ENCODE data around the gene PKMYT1.

PKMYT1 gene

DNA sequence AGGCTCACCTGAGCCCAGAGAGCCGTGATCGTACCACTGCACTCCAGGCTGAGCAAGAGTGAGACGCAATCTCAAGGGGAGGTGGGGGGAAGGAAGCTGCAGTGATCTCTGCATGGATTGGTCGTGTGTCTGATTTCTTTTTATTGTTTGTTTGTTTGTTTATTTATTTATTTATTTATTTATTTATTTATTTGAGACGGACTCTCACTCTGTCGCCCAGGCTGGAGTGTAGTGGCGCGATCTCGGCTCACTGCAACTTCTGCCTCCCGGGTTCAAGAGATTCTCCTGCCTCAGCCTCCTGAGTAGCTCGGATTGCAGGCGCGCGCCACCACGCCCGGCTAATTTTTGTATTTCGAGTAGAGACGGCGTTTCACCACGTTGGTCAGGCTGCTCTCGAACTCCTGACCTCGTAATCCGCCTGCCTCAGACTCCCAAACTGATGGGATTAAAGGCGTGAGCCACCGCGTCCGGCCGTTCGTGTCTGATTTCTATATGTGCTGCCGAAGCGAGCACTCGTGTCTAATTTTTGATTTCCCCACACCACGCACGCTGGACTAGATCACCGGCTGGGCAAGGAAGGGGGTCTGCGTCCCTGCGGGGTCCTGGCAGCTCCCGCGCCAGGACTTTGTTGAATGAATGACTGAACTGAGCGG is 39.5 kb upstream of the PKMYT1 start:
- DNase-seq: no peak

- peak; percentile 64 for DNase-seq
These were observed 37.7 kb upstream of the PKMYT1 start, which contains the start of gene CLDN6 for GRCh38 chr16:3017794-3018506. Gene CLDN6 (minus strand): TSS chr16:3018183. CDS start chr16:3016021, 2,162 bp downstream.

DNA sequence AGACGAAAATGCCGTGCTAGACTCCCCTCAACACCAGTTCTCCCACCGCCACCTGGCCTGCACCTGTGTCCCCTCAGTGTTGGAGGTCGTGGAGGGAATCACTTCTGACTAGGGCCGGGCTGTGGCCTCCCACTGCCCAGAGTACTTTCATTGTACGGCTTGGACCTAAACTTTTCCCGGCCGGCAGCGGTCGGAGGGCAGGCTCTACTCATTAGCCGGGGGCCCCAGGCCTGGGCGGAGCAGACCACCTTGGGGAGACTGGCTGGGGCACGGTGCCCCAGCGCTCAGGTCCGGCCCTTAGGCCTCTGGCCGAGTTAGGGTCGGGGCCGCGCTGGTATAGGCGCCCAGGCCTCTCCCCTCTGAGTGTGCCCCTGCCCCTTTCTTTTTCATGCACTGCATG is 37.1 kb upstream of the PKMYT1 start:
- DNase-seq: no peak

GRCh38 chr16:3015865-3016521 is 35.7 kb upstream of the PKMYT1 start:
- DNase-seq: no peak

DNA sequence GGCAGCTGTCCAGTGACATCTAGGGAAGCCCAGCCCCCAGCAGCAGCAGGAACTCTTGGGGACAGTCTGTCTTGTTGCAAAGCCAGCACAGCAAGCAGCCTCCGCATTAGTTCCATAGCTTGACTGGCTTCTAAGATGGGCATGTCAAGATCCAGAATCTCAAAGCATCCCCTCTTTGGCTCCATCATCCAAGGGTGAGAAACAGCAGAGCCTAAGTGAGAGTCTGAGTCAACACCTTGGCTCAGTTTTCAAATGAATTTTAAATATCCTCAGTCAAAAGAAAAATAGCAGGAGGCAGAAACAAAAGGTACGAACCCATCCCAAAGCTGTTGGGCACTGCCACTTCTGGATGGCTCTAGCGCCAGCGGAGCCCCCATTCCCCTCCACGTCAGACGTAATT is 34.7 kb upstream of the PKMYT1 start:
- DNase-seq: no peak

GRCh38 chr16:3013998-3014690 is 33.9 kb upstream of the PKMYT1 start:
- no peak for DNase-seq

GRCh38 chr16:3013491-3013951 is 33.3 kb upstream of the PKMYT1 start:
- DNase-seq: no peak

- peak; percentile 53 for DNase-seq
These were observed 32.7 kb upstream of the PKMYT1 start, which contains the start of gene CLDN9 for GRCh38 chr16:3012828-3013420. Gene CLDN9 (plus strand): TSS chr16:3012923. CDS start chr16:3013363, 440 bp downstream.

- no peak for DNase-seq
These were observed 32.0 kb upstream of the PKMYT1 start for GRCh38 chr16:3012246-3012645.

DNA sequence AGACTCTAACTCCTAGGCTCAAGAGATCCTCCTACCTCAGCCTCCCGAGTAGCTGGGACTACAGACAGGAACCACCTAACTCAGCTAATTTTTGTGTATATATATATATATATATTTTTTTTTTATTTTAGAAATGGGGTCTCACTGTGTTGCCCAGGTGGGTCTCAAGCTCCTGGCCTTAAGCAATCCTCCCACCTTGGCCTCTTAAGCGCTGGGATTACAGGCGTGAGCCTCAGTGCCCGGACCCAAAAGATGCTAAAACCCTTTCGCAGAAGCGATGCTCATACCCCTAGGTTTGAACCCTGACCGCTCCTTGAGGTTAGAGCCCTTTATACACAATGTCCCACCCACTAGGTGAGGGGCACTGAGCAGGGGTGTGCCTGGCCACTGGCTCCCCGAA is 30.3 kb upstream of the PKMYT1 start:
- DNase-seq: no peak

DNA sequence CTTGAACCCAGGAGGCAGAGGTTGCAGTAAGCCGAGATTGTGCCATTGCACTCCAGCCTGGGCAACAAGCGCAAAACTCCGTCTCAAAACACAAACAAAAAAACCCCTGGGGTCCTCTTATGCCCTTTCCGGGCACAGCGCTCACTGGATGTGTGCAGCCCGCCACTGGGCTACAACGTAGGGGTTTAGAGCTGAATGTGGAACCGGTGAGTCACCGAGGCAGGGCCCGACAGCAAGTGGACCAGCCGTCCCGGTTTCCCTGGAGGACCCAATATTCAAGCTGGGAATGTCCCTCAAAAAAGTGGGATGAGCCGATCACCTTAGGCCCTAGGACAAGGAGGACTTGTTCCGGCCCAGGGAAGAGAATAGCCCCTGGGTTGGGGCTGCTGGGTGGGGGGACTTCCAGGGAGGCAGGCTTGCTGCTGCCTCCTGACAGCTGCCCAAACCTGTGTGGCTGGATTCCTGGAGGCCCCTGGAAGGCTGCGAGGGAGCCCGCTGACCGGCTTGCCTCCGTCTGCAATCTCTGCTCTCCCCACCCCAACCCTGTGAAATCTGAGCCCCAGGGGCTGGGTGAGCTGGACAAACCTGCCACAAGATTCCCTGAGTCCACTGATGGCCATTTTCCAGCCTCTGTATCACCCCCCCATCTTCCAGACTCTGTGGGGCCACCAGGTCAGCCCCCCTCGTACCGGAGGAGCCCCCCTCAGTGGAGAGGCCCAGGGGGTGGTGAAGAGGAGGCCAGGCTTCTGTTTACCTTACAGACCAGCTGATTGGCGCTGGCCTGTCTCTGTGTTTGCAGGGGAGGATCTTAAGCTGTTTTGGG is 29.5 kb upstream of the PKMYT1 start:
- DNase-seq: peak; percentile 75

DNA sequence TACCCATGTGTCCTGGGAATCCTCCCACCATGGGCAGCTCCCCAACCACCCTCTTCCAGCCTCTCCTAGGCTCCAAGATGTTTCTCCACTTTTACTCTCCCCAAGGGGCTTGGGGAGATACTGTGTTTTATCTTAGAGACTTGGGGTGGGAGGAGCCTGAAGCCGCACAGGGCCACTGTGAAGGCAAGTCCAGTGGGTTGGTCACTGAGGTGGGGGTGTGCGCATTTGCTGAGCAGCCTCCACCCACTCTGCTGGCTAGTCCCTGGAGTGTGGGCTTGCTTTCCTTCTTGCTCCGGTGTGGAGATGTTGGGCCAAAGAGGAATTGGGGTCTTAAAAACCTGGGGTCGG is 28.4 kb upstream of the PKMYT1 start:
- DNase-seq: no peak

DNA sequence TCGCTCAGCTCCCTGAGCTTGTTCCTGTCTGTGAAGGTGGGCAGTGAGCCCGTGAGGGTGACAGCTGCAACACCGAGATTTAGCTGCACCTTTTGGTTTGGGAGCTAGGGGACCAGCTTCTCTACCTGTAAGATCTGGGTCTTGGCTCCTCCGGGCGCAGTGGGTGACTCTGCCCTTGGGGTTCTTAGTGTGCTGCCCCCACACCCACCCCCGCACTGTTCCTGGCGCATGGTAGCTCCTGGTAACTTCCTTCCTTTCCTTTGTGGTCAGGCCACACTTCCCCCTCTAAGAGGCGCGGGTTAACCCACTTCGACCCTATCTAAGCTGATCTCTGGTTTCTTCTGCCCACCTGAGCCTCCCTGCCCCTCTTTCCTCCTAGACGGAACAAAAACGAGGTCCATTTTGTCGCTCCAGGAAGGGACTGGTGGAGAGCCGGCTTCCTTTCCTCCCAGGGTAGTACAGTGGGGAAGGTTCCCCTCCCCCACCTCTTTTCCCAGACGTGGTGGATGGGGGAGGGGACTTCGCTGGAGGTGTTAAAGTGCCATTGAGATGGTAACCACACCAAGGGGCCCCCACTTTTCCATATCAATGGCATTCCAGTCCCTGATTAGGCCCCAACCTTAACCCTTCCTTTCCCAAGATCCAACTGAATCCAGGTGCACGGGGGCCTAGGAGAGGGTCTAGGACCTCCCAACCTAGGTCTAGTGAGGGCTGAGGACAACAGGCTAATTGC is 27.9 kb upstream of the PKMYT1 start:
- DNase-seq: no peak

DNA sequence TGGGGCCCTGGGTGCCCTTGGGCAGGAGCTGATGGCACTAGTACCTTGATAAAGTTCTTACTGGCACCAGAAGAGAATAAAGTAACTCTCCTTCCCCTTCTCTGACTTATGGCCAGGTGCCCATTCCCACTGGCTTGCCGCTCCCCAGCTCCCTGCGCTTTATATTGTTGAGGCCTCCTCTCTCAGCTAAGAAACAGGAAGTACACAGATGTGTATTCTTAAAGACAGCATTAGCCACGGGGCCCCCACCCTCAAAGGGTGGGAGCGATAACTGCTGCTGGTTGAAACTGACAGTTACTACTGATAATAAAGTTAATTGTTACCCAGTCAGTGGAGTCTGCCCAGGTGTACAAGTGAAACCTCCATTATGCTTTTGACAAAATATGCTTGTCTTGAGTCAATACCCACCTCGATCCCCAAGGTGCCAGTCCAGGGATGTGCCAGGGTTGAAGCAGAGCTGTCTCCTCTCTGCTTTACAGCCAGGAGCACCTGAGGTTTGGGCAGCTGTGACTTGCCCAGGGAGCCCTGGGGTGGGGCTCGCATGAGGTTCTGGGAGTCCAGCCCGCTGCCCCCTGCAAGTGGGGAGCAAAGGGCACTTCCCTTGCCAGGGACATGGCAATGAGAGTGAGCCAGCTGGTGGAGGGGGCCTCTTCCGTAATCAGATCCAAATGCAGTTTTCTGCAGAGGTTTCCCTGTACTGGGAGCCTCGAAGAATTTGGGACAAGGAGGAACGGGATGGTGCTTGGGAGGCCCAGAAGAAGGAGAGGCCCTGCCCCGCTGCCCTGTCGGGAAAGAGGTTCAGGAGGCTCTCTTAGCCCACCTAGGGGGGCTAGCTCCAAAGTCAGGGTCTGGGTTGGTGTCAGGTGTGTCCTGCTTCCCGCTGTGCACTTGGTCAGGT is 27.1 kb upstream of the PKMYT1 start:
- no peak for DNase-seq

GRCh38 chr16:3004781-3005284 is 24.6 kb upstream of the PKMYT1 start:
- no peak for DNase-seq

- no peak for DNase-seq
These were observed 24.1 kb upstream of the PKMYT1 start for GRCh38 chr16:3004319-3004718.

GRCh38 chr16:3003582-3004270 is 23.5 kb upstream of the PKMYT1 start:
- DNase-seq: peak; percentile 83

GRCh38 chr16:3001316-3001715 is 21.1 kb upstream of the PKMYT1 start:
- DNase-seq: no peak

DNA sequence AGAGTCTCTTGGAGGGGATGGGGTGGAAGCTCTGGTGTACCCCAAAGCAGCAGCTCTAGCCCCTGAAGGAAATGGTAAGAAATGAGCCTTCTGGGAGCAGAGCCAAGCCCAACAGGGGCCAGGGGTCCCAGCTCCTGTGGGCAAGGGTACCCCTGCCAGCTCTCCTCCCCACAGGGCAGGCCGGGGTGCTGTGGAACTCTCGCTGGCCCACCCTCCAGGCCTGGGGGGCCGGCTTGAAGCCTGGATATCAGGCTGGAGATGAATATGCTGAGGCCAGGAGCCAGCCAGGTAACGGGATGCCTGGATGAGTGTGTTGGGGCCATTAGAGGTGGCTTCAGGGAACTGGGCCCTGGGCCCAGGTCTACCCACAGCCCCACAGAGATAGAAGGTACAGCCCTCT is 20.3 kb upstream of the PKMYT1 start:
- DNase-seq: no peak

All from right kidney (tissue), 1 donor.